Stimulated activated CD8-positive, alpha-beta memory T cell treated with anti-CD3 and anti-CD28 coated beads, Interleukin-15, amount 100 ng/mL, for 24 hours (primary cell): Measurements from ENCODE around the gene PICK1.
A peak's percentile ranks its signal among the peaks of the same experiment; 100 is the strongest.

Experiments
- DNase-seq: peaks from one replicate; pipeline ENCODE4 v3.0.0-alpha.2; 2020; ENCODE audit warnings: low read depth

PICK1 gene

DNA sequence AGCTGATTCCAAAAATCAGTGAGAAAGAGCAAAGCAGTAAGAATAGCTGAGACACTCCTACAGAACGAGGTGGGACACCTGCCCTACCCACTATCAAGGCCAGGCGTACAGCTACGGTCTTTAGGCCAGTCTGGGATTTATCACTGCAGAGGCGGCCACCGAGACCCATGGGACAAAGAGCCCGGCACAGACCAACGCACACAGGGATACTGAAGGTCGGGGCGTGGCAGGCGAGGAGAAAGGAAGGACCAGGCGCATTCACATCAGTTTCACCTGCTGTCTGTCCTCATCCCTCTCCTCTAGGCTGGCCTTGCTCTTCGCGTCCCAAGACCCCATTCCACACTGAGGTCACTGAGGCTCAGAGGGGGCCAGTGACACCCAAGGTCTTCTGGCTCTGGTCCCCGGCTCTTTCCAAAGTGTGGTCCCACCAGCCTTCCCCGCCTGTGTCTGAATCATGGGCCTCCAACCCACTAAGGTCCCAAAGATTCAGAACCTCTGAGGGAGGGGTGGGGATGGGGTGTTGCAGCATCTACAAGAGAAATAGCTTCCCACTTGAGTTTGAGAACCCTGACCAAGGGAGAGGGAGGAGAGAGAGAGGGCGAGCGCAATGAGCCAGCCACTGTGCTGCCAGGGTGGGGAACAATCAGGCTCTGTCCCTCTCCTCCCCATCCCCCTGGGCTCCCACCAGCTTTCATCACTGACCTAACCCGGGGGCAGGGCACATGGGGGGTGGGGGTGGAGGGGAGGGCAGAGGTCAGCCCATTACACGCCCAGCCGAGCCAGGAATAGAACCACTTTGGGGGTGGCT is 7.2 kb upstream of the PICK1 start:
- DNase-seq, result no peak

DNA sequence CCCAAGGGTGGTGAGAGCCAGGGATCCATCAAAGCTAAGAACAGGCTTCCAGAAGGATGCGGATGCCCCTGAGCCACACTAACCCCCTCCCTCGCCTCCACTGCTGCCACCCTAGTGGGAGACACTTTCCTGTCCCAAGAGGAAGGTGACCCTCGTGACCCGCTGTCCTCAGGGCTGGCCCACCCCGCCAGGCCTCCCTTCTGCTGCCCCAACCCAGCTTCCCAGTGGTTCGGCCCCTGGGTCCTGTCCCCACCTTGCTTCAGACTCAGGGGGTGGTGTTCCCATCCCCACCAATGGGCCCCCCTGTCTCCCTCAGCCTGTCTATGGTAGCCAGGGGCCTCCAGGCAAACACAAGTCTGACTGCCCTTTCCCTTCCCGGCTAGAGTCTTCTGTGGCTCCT is 6.5 kb upstream of the PICK1 start:
- DNase-seq, result no peak

DNA sequence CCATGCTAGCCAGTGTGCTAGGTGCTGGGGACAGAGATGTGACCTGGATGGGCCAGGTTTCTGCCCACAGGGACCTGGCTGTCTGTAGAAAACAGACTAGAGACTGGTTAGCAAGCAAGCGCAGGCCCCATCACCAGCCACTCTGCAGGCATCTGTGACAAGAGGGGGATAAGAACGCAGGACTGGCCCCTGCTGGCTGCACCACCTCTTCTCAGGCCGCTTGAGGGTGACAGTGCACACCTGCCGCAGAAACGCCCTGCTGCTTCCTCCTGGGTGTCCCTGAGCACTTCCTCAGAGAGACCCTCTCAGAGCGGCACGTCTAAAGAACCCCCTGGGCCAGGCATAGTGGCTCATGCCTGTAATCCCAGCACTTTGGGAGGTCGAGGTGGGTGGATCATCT is 5.9 kb upstream of the PICK1 start:
- DNase-seq, result no peak

DNA sequence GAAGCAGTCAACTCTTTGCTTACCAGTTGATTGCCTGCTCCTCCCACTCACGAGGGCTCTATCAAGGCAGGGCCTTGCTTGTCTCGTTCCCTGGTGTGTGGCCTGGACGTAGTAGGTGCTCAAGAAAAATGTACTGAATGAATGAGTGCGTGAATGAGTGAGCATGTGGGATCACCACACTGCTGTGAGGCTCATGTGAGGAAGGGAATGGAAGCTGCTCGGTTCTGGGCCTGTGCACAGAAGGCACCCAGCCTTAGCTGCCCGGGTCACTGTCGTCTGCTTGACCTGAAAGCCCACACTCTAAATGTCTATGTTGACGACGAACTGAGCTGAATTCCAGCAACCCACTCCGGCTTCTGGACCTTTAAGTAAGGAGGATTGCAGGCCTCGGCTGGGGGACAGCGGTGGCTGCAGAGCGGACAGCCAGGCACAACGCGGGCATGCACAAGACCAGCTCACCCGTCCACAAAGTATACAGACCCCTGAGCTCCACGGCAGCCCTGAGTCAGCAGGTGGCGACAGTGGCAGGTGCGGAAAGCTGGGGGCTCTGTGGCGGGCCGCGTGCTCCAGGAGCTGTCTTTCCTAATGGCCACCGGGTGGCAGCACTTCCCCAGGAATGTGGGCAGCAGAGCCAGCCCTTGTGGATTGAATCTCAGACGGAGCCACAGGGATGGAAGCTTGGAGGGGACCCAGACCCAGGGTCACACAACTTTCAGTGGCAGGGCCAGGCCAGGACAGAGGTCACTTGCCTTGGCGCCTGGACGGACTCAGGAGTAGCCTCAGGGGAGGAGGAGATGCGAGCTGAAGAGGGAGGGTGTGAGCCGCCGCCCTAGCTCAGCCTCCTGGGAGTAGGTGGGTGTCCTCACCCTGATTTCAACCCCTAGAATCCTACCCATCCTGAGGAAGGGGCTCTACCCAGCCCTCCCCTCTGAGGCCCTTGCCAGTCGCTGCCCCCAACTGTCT is 5.0 kb upstream of the PICK1 start:
- peak; percentile 47 for DNase-seq

DNA sequence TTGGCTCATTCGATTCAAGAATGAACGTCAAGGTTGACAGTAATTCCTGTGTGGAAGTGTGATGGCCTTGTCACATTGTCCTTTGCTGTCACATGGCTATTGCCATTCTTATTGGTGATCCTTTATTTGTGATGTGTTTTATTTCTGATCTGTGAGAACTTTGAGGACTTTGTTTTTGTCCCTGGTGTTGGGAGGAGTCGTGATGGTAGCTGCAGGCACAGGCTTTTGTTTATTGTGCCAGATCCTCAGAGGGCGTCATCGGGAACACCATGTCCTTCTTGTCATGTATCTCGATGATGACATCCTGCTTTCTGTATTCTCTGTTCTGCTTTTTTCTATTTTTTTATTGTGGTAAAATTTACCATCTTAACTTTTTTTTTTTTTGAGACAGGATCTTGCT is 5.6 kb downstream of the PICK1 start:
- no peak for DNase-seq

DNA sequence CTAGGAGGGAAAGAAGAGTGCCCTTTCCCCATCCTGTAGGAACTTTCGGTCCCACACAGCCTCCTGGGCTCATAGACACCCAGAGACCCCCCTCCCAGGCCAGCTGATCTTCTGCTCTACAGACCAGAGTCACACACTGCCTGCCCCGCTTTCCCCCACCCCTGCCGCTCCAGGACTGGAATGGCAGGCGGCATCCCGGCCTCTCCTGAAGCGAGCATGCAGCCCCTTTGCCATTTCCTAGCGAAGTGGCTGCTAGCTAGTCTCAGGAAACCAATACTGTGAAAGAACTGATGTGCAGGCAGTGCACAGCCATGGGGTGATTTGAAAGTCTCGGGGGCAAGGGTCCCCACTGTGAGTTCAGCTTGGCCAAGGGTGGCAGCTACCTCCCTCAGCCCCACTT is 8.3 kb downstream of the PICK1 start:
- no peak for DNase-seq

DNA sequence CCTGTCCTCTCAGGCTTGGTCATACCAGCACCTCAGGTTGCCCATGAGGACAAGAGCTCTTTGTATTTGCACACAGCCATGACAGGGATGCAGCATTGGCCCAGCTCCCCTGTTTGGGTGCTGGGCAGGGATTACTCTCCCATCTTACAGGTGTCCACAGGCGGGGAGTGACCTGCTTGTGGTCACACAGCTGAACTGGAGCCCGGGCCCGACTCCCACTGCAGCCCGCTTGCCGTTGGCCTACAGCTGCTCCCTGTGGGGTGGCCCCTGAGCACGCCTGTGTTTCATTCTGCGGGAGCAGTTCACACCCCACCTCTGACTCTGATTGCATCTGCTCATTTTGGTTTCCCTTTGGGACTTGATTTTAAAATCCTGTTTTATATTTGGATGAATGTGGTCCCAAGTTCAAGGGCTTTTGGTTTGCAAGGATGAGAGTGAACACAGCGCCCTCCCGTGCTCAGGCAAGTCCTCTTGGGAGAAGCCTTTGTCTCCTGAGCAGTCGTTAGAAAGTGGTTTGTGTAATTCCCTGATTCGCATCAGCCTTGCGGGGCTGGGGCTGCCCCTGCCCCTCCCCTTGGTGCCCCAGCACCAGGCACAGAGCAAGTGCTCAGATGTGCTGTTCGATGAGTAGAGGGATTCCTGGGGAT is 9.3 kb downstream of the PICK1 start:
- no peak for DNase-seq

DNA sequence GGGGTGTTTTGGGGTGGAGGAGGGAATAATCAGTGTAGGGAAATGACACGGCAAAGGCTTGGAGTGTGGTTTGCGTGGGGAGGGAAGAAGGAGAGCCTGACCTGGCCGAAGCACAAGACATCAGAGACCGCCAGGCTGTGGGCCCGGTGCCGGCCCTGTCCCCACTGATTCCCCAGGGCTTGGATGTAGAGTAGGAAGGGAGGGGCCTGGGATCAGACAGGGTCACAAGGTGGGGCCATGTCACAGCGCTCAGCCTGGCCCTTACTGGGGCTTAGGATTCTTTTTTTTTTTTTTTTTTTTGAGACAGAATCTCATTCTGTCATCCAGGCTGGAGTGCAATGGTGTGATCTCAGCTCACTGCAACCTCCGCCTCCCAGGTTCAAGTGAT is 9.8 kb downstream of the PICK1 start:
- DNase-seq, result no peak

DNA sequence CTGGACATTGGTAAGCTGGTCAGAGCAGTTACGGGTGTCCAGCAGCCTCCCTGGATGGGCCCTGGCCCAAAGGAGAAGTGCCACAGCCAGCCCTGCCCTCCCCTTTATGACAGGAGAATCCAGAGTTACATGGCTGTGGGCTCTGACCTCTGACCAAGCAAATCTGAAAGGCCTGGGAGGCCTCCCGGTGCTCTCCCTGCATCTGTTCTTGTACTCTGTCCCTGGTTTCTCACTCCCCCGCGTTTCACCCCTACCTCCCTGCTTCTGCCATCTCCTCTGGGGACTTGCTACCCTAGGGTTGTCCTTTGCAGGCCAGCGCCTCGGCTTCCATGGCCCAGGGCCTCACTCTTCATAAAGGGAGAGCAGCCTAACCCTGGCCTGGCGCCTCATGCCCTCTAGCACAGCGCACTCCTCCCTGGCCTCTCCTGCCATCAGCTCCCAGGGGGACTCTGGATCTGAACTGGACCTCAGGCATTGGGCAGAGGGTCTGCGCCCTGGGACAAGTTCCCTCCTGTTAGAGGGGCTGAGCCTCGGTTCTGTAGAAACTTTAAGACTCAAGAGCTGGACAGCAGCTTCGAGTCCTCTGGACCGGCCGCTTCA is 10.7 kb downstream of the PICK1 start:
- DNase-seq, result no peak

DNA sequence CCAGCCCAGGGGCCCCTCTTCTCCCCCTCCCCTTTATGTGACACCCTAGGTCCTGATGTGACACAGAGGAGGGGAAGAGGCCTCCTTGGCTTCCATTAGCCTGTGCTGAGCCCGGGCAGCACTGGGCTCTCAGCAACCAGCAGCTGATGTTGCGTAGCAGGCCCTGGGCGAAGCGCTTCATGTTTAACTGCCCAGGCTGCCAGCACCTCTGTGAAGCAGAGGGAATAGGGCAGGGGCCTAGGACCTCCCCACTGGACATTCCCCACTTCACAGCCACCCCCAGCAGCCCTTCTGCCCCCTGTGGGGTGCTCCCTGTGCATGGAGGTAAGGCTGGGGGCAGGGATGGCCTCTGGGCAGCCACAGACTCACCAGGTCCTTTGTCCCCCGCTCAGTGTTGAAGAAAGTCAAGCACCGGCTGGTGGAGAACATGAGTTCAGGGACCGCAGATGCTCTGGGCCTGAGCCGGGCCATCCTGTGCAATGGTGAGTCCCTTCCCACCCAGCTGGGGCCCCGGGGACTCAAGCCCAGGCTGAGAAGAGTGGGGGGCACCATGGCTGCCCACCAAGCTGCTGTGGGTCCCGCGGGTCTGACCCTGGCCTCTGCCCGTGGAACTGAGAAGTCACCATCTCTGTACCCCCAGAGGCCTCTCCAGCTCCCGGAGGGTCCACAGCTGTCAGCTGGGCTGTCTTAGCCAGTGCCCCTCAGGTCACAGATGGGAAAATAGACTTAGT is 11.6 kb downstream of the PICK1 start:
- no peak for DNase-seq

DNA sequence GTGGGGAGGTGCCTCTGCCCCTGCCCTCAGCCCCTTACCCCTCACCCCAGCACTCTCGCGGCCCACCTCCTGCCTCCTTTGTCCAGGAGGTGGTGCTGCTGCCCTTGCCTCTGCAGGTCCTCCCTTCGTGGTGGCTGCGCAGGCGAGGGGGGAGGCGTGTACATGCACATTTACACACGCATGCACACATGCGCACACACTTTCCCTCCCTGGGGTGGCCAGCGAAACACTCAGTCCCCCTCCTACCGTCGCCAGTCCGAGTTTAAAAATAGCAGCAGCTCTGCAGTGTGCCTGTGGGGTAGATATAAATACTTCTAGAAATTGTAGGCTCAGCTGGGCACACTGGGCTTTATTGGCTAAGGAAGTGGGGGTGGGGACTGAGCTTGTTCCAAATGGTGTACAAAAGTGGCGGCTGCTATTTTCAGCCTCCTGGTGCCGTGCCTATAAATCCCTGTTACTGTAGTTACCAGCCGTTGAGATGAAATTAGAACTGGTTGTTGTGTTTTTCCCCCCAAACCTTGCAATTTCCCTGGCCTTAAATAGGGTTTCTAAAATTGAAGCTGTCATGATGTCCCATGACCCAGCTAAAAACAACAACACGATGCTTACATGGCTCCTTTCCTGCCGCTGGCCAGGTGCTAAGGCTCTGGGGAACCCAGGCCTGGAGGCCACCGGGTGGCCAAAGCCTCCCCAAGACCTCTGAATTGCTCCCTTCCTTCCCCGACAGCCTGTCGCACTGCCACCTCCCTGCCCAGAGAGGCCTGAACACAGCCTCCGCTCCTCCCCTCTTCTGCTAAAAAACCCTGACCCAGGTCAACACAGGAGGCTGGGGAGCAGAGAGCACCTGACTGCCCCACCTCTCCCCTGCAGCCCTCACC is 12.4 kb downstream of the PICK1 start:
- no peak for DNase-seq

DNA sequence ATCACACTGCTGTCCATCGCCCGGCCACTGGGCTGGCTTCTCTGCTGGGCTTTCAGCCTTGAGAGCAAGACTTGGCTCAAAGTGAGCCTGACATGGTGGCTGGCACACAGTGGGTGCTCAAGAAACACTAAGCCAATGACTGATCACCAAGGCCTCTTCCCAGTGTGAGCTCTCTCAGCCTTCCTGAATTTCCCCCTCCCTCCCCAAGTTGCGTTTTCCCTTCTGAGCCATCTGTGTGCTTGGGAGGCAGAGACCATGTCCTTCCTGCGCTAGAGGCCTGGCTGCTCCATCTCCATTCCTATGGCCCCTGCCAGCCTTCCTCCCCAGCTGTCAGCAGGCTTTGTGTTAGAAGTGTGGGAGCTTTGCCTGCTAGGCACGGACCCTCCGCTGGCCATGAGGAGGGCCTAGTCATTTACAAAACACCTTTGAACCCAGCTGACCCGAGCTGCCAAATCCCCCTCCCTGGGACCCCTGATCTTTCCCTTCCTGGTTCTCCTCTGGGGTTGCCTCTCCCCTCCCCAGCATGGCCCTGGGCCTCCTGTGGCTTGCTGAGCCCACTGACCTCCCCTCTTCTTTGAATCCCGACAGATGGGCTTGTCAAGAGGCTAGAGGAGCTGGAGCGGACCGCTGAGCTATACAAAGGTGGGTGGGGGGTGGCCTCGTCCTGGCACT is 13.2 kb downstream of the PICK1 start:
- DNase-seq, result no peak

DNA sequence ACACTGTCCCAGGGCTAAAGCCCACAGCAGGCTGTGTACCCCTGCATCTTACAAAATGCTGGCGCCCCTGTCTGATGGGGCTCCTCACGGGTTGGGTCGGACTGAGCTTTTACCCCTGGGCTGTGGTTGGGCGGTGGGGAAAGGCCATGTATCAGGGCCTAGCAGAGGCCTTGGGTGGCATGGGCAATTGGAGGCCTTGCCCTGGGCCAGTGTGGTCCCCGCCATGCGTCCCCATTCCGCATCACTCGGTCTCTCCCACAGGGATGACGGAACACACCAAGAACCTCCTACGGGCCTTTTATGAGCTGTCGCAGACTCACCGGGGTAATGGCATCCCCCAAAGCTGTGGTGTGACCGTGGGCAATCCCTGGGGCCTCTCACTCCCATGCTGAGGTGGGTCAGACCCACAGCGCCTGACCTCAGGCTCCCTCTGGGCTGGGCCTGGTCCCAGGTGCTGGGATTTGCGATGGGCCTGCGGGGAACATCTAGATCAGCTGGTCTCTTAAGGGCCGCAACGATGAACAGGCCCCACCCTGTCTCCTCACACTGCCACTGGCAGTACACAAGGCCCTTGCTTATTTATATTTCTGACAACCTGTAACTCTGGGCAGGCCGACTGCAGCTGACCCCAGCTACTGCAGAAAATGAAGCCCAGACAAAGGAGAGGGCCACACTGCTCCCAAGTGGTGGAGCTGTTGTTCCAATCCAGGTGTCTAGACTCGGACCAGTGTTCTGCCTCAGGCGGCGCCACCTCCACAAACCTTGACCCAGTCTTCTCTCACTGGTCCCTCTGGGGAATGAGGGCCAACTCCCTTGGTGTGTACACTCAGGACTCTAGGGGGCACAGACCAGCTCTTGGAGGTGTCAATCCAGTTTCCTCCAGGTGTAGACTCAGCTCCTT is 14.5 kb downstream of the PICK1 start:
- DNase-seq, result no peak

DNA sequence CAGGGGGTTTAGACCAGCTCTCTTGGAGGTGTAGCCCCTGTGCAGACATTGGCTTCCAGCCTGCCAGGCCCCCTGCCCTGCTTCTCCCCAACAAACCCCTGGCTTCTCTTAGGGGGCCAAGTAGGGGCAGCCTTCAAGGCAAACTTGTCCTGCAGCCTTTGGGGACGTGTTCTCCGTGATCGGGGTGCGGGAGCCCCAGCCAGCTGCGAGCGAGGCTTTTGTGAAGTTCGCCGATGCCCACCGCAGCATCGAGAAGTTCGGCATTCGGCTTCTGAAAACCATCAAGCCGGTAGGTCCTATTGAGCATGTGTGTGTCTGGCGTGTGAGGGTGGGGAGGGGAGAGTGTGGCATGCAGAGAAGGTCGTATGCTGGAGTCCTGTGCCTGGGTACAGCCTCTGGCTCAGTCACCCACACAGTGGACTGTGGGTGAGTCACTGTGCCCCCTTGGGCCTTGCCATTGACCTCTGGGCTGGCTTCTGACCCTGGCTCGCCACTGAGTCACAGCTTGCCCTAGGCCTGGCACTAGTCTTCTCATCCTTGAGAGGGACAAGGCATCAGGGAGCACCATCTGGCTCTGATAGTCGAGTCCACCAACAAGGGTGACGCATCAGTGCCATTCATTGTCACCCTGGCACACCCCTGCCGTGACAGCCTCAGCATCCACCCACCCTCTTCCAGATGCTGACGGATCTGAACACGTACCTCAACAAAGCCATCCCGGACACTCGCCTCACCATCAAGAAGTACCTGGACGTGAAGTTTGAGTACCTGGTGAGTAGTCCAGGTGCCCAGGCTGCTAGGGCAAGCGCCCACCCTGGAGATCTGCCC is 15.3 kb downstream of the PICK1 start:
- no peak for DNase-seq

DNA sequence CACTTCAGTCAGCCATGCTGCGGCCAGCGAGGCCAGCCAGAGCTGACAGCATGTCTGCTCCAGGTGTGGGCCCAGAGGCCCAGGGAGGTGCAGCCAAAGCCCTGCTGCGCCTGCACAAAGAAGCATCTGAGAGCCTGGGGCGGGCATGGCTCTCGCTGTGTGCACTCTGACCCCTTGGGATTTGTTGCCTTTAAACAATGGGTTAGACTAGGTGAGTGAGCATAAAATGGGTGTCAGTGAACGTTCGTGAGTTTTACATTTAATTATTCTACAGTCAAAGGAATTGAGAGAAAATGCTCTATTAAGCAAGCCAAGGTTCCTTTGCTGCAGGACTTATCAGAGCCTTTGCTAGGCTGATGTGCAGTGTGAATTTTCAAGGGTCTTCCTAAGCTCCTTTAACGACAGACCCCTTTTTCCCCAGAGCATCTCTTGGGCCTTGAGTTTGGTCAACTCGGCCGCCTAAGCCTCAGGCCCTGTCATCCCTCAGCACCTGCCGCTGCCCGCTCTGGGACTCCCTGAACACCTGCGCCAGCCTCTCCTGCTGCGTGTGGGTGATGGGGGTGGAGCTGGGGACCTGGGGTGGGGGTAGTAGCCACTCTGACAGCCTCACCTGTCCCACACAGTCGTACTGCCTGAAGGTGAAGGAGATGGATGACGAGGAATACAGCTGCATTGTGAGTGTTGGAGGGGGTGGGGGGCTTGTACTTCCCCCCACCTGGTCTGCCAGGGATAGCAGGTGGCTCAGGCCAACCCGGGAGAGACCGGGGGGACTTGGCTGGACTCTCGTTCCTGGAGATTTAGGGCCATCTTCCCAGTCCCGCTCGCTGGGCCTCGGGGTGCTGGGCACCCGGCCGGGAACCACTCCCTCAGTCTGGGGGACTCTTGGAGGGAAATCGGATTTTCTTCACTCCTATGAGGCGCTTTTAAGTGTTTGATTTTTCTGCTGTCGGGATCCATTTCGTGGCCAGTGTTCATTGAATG is 16.2 kb downstream of the PICK1 start:
- DNase-seq, result no peak

DNA sequence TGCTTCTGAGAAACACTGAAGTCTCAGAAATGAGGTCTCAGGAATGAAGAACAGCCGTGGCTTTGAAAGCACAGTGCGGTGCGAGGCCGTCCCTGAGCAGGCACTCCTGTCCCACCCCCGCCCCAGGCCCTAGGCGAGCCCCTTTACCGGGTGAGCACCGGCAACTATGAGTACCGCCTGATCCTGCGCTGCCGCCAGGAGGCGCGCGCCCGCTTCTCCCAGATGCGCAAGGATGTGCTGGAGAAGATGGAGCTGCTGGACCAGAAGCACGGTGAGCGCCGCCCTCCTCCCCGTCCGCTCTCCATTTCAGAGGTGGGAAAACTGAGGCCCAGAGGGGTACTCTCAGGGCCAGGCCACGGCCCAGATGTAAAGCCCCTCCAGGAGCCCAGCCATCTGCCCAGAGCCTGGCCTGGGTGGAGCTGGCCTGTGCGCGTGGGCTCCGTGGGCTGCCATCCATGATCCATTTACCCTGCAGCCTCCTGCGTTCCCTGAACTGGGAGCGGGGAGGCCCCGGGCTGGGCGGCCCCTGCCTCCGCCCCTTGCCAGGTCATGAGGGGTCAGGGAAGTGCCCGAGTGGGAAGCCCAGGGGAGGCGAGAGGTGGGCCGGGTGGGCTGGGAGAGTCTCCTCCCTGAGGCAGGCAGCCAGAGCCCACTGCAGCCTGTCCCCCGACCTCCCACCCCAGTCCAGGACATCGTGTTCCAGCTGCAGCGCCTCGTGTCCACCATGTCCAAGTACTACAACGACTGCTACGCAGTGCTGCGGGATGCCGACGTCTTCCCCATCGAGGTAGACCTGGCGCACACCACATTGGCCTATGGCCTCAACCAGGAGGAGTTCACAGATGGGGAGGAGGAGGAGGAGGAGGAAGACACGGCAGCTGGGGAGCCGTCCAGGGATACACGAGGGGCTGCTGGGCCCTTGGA is 17.2 kb downstream of the PICK1 start:
- DNase-seq, result no peak
